Neural cell (in vitro differentiated cells): ENCODE measurements around the gene PAX3.

Experiments used
- CTCF ChIP-seq: fragments of 450-650 bp; IDR thresholded peaks from 2 replicates; pipeline ENCODE4 v1.5.1; 2014; ENCODE audit warnings: antibody characterized with exemption, mild to moderate bottlenecking, moderate library complexity; ENCODE audit not compliant: poor library complexity, severe bottlenecking
- EP300 ChIP-seq: fragments of 450-650 bp; conservative IDR thresholded peaks from 2 replicates; pipeline ENCODE4 v1.6.1; 2014; ENCODE audit warnings: antibody characterized with exemption, mild to moderate bottlenecking, moderate library complexity; ENCODE audit not compliant: poor library complexity, severe bottlenecking
- EZH2 ChIP-seq: fragments of 200-600, 300-800 bp; shearing (Covaris generic), sonication (generic); IDR thresholded peaks from 2 replicates; pipeline ENCODE4 v1.6.1; 2014; ENCODE audit warnings: antibody characterized with exemption, low read length, borderline replicate concordance, mild to moderate bottlenecking; ENCODE audit not compliant: insufficient read depth, poor library complexity, severe bottlenecking
- MXI1 ChIP-seq: fragments of 450-650 bp; conservative IDR thresholded peaks from 2 replicates; pipeline ENCODE4 v1.6.1; 2014; ENCODE audit warnings: antibody characterized with exemption, mild to moderate bottlenecking; ENCODE audit not compliant: poor library complexity, severe bottlenecking
- POLR2AphosphoS5 ChIP-seq: IDR thresholded peaks from 2 replicates; pipeline ENCODE4 v1.6.1; 2012
- RAD21 ChIP-seq: fragments of 450-650 bp; conservative IDR thresholded peaks from 2 replicates; pipeline ENCODE4 v1.6.1; 2014; ENCODE audit warnings: antibody characterized with exemption, mild to moderate bottlenecking, moderate library complexity
- SMC3 ChIP-seq: fragments of 450-650 bp; conservative IDR thresholded peaks from 2 replicates; pipeline ENCODE4 v1.6.1; 2014; ENCODE audit warnings: antibody characterized with exemption, mild to moderate bottlenecking, moderate library complexity; ENCODE audit not compliant: poor library complexity
- TAF1 ChIP-seq: IDR thresholded peaks from 2 replicates; pipeline ENCODE4 v1.6.1; 2012; ENCODE audit warnings: low read depth
- TF ChIP-seq, protein P1 (sequence below): IDR thresholded peaks from 2 replicates; pipeline ENCODE4 v1.6.1; 2012; ENCODE audit warnings: borderline replicate concordance

- no peak for TF ChIP-seq CTCF
- TF ChIP-seq, protein P1, sequence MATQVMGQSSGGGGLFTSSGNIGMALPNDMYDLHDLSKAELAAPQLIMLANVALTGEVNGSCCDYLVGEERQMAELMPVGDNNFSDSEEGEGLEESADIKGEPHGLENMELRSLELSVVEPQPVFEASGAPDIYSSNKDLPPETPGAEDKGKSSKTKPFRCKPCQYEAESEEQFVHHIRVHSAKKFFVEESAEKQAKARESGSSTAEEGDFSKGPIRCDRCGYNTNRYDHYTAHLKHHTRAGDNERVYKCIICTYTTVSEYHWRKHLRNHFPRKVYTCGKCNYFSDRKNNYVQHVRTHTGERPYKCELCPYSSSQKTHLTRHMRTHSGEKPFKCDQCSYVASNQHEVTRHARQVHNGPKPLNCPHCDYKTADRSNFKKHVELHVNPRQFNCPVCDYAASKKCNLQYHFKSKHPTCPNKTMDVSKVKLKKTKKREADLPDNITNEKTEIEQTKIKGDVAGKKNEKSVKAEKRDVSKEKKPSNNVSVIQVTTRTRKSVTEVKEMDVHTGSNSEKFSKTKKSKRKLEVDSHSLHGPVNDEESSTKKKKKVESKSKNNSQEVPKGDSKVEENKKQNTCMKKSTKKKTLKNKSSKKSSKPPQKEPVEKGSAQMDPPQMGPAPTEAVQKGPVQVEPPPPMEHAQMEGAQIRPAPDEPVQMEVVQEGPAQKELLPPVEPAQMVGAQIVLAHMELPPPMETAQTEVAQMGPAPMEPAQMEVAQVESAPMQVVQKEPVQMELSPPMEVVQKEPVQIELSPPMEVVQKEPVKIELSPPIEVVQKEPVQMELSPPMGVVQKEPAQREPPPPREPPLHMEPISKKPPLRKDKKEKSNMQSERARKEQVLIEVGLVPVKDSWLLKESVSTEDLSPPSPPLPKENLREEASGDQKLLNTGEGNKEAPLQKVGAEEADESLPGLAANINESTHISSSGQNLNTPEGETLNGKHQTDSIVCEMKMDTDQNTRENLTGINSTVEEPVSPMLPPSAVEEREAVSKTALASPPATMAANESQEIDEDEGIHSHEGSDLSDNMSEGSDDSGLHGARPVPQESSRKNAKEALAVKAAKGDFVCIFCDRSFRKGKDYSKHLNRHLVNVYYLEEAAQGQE: no peak
- no peak for TF ChIP-seq EP300
- no peak for TF ChIP-seq TAF1
- no peak for TF ChIP-seq SMC3
- no peak for TF ChIP-seq POLR2AphosphoS5
- TF ChIP-seq RAD21: no peak
- TF ChIP-seq EZH2: peak; percentile 64
- no peak for TF ChIP-seq MXI1
Observed at GRCh38 chr2:222298311-222299150, at the start of gene PAX3.
